ENCODE results near the gene HECA. TPM values are rescaled to one million over a fixed set of nuclear protein-coding genes. Genes with fewer than 3 reads are reported as not detected.

Gene HECA, protein sequence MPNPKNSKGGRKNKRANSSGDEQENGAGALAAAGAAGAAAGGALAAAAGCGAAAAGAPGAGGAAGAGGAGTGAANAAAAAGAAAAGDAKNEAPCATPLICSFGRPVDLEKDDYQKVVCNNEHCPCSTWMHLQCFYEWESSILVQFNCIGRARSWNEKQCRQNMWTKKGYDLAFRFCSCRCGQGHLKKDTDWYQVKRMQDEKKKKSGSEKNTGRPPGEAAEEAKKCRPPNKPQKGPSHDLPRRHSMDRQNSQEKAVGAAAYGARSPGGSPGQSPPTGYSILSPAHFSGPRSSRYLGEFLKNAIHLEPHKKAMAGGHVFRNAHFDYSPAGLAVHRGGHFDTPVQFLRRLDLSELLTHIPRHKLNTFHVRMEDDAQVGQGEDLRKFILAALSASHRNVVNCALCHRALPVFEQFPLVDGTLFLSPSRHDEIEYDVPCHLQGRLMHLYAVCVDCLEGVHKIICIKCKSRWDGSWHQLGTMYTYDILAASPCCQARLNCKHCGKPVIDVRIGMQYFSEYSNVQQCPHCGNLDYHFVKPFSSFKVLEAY
- total RNA-seq (100 to 1,000 TPM in 3 of 5 experiments, 10 to 100 TPM in 2; 54.1 to 145 (median 130) TPM), polyA plus RNA-seq (1 to 10 TPM; 5.5 to 6.3 TPM), total RNA-seq (544 reads per million, percentile 98 among the genes with 10 or more reads in this experiment)

- Mint-ChIP-seq H3K4me1 (peaks cover 51 to 77% (median 66%) of the 10 kb centered on the region in 7 donors), H3K4me3 (peak within 1 kb of the TSS; percentile 84 to 99 (median 93)), H3K36me3 (peaks cover 4 to 31% (median 24%) of the 10 kb centered on the region in 5 donors), H3K27ac (peak within 1 kb of the TSS; percentile 95 to 100 (median 99)), H3K9me3 (peaks cover 0 to 14% (median 0%) of the 10 kb centered on the region in 11 donors), H3K27me3 (peaks cover 0 to 2% (median 0%) of the 10 kb centered on the region in 5 donors)
- CTCF ChIA-PET, result interaction anchor here (0.6 to 1.9 kb wide), 4 partner anchors 10 to 249 kb away, joined by 4 to 10 read pairs (median 4); no protein-coding TSS in a partner anchor
- Histone ChIP-seq H3K27me3 (ENCODE audit: control insufficient read depth in 2 of 2, insufficient read depth in 2 of 2, low read length in 2 of 2) (no peaks in the 10 kb centered on the region), H3K4me3 (ENCODE audit: low read length) (peak within 1 kb of the TSS; percentile 93), H3K27ac (ENCODE audit: low read depth, low read length) (peak within 1 kb of the TSS; percentile 100), H3K36me3 (ENCODE audit: control insufficient read depth in 2 of 3, insufficient read depth in 3 of 3, low read length in 3 of 3) (no peaks in the 10 kb centered on the region), H3K9me3 (ENCODE audit: control insufficient read depth in 2 of 3, low read length in 3 of 3) (no peaks in the 10 kb centered on the region), H3K4me1 (ENCODE audit: control insufficient read depth in 2 of 2, insufficient read depth in 2 of 2, low read length in 2 of 2) (peaks cover 21 to 43% of the 10 kb centered on the region in 2 donors)
- DNase-seq (peak; percentile 99 to 100 (median 99)), ATAC-seq (peak; percentile 91)
- intact Hi-C loops (cut with micrococcal nuclease), result loop anchor here (1.0 to 10.0 kb wide), 6 partner anchors 107 to 1450 kb away; partner anchors contain the start of genes ABRACL (in 2 of the 2), CCDC28A (in 1 of the 2), CITED2 (in 1 of the 2) and REPS1 (in 1 of the 2)
- POLR2A ChIA-PET, result interaction anchor here (0.7 to 4.8 kb wide), 19 partner anchors 10 to 239 kb away, joined by 3 to 48 read pairs (median 6); partner anchors contain the start of genes CITED2, REPS1 and TXLNB
Observed at GRCh38 chr6:139134817-139135577, at the start of gene HECA. HECA (plus strand) TSS chr6:139135080; CDS start chr6:139135397, 317 bp downstream.

DNA sequence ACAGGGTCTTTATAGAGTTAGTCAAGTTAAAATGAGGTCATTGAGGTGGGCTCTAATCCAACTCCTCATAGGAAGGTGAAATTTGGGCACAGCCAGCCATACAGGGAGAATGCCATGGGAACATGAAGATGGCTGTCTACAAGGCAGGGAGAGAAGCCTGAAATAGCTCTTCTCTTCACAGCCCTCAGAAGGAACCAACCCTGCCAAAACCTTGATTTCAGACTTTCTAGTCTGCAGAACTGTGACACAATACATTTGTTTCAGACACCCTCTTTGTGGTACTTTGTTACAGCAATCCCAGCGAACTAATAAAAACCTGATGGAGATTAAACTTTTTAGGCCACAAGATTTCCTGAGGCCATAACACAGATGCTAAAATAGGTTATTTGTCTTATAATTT is 43.1 kb upstream of the HECA start:
- intact Hi-C loops (cut with micrococcal nuclease), result no loop called here
- DNase-seq (no peak), ATAC-seq (no peak)
- Mint-ChIP-seq H3K27me3 (peaks cover 0 to 10% (median 0%) of the 10 kb centered on the region in 5 donors), H3K4me3 (no peak overlapping the region), H3K36me3 (peaks cover 0 to 11% (median 7%) of the 10 kb centered on the region in 5 donors), H3K9me3 (peaks cover 3 to 20% (median 8%) of the 10 kb centered on the region in 11 donors), H3K27ac (no peak overlapping the region), H3K4me1 (peaks cover 0 to 18% (median 9%) of the 10 kb centered on the region in 7 donors)
- ChIA-PET POLR2A (no interaction called here), CTCF (no interaction called here)
- H3K27ac ChIP-seq (ENCODE audit: low read depth, low read length), result no peak overlapping the region
- H3K27me3 ChIP-seq (ENCODE audit: control insufficient read depth in 2 of 2, insufficient read depth in 2 of 2, low read length in 2 of 2), result no peaks in the 10 kb centered on the region
- H3K36me3 ChIP-seq (ENCODE audit: control insufficient read depth in 2 of 3, insufficient read depth in 3 of 3, low read length in 3 of 3), result no peaks in the 10 kb centered on the region
- H3K4me3 ChIP-seq (ENCODE audit: low read length), result no peak overlapping the region
- H3K9me3 ChIP-seq (ENCODE audit: control insufficient read depth in 2 of 3, low read length in 3 of 3), result no peaks in the 10 kb centered on the region
- no peaks in the 10 kb centered on the region for H3K4me1 ChIP-seq (ENCODE audit: control insufficient read depth in 2 of 2, insufficient read depth in 2 of 2, low read length in 2 of 2)

- ATAC-seq, result no peak
- H3K4me3 Mint-ChIP-seq, result no peak overlapping the region
- H3K9me3 ChIP-seq (ENCODE audit: control insufficient read depth in 2 of 3, low read length in 3 of 3), result no peaks in the 10 kb centered on the region
- peaks cover 0 to 1% (median 0%) of the 10 kb centered on the region in 11 donors for H3K9me3 Mint-ChIP-seq
- peaks cover 0 to 3% (median 0%) of the 10 kb centered on the region in 5 donors for H3K27me3 Mint-ChIP-seq
- H3K27me3 ChIP-seq (ENCODE audit: control insufficient read depth in 2 of 2, insufficient read depth in 2 of 2, low read length in 2 of 2), result no peaks in the 10 kb centered on the region
- no peak overlapping the region for H3K27ac Mint-ChIP-seq
- H3K36me3 ChIP-seq (ENCODE audit: control insufficient read depth in 2 of 3, insufficient read depth in 3 of 3, low read length in 3 of 3), result no peaks in the 10 kb centered on the region
- no peaks in the 10 kb centered on the region for H3K4me1 ChIP-seq (ENCODE audit: control insufficient read depth in 2 of 2, insufficient read depth in 2 of 2, low read length in 2 of 2)
- H3K4me3 ChIP-seq (ENCODE audit: low read length), result no peak overlapping the region
- DNase-seq, result no peak
- POLR2A ChIA-PET, result interaction anchor here (0.7 kb wide), 1 partner anchor 53 kb away, joined by 3 read pairs; no protein-coding TSS in a partner anchor
- H3K36me3 Mint-ChIP-seq, result no peaks in the 10 kb centered on the region
- CTCF ChIA-PET, result interaction anchor here (0.5 kb wide), 1 partner anchor 12 kb away, joined by 3 read pairs; no protein-coding TSS in a partner anchor
- H3K4me1 Mint-ChIP-seq, result peaks cover 0 to 17% (median 11%) of the 10 kb centered on the region in 7 donors
- intact Hi-C loops (cut with micrococcal nuclease), result loop anchor here in 1 of 2 donors (2.0 to 5.0 kb wide), 2 partner anchors 17 to 53 kb away; no protein-coding TSS in a partner anchor
- no peak overlapping the region for H3K27ac ChIP-seq (ENCODE audit: low read depth, low read length)
Observed at GRCh38 chr6:139099984-139100383, 34.9 kb upstream of the HECA start.

DNA sequence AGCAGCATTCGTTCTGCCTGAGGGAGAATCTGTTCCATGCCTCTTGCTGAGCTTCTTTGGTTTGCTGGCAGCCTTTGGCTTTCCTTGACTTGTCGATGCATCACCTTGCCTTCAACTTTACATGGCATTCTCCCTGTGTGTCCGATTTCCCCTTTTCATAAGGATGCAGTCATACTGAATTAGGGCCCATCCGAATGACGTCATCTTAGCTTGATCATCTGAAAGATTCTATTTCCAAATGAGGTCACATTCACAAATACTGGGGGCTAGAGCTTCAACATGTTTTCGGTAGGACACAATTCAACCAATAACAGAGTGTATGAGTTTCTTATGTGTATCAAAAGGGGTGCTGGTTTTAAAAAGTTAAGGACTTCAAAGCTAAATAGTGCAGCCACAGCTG is 27.8 kb upstream of the HECA start:
- ChIA-PET POLR2A (interaction anchor here (0.6 to 3.6 kb wide), 7 partner anchors 10 to 155 kb away, joined by 3 to 17 read pairs (median 5); partner anchors contain the start of gene HECA), CTCF (no interaction called here)
- H3K27ac Mint-ChIP-seq, result peak overlapping the region in 1 of 9 donors; percentile 72
- intact Hi-C loops (cut with micrococcal nuclease), result no loop called here
- no peak overlapping the region for H3K4me3 ChIP-seq (ENCODE audit: low read length)
- no peaks in the 10 kb centered on the region for H3K9me3 ChIP-seq (ENCODE audit: control insufficient read depth in 2 of 3, low read length in 3 of 3)
- DNase-seq, result no peak
- no peak overlapping the region for H3K4me3 Mint-ChIP-seq
- H3K27me3 ChIP-seq (ENCODE audit: control insufficient read depth in 2 of 2, insufficient read depth in 2 of 2, low read length in 2 of 2), result no peaks in the 10 kb centered on the region
- no peaks in the 10 kb centered on the region for H3K27me3 Mint-ChIP-seq
- H3K36me3 Mint-ChIP-seq, result no peaks in the 10 kb centered on the region
- peaks cover 10 to 63% (median 37%) of the 10 kb centered on the region in 7 donors for H3K4me1 Mint-ChIP-seq
- peaks cover 11 to 25% of the 10 kb centered on the region in 2 donors for H3K4me1 ChIP-seq (ENCODE audit: control insufficient read depth in 2 of 2, insufficient read depth in 2 of 2, low read length in 2 of 2)
- no peak for ATAC-seq
- H3K36me3 ChIP-seq (ENCODE audit: control insufficient read depth in 2 of 3, insufficient read depth in 3 of 3, low read length in 3 of 3), result no peaks in the 10 kb centered on the region
- H3K27ac ChIP-seq (ENCODE audit: low read depth, low read length), result no peak overlapping the region
- no peaks in the 10 kb centered on the region for H3K9me3 Mint-ChIP-seq

DNA sequence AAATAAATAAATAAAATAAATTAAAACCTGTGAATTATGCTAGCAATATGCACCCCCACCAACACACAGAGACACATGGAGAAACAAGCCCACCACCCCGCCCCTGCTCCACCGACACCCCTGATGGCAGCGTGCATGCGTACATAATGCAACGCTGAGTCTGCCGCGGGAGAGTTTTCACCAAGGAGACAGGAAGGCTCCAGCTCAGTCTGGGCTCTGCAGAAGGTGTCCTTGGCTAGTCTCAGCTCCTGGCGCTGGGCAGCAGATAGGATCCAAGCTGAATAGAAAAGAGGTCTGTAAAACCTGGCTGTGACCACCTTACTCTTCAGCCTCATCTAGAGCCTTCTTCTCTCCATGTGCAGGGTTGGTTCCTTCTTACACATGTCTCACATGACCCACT is 26.5 kb upstream of the HECA start:
- Mint-ChIP-seq H3K36me3 (no peaks in the 10 kb centered on the region), H3K4me1 (peaks cover 10 to 71% (median 51%) of the 10 kb centered on the region in 7 donors), H3K4me3 (no peak overlapping the region), H3K27ac (peak overlapping the region in 4 of 9 donors; percentile 30 to 94 (median 68)), H3K9me3 (peaks cover 0 to 5% (median 0%) of the 10 kb centered on the region in 11 donors), H3K27me3 (no peaks in the 10 kb centered on the region)
- intact Hi-C loops (cut with micrococcal nuclease), result no loop called here
- DNase-seq, result no peak
- Histone ChIP-seq H3K27ac (ENCODE audit: low read depth, low read length) (no peak overlapping the region), H3K9me3 (ENCODE audit: control insufficient read depth in 2 of 3, low read length in 3 of 3) (no peaks in the 10 kb centered on the region), H3K27me3 (ENCODE audit: control insufficient read depth in 2 of 2, insufficient read depth in 2 of 2, low read length in 2 of 2) (no peaks in the 10 kb centered on the region), H3K4me1 (ENCODE audit: control insufficient read depth in 2 of 2, insufficient read depth in 2 of 2, low read length in 2 of 2) (peaks cover 24 to 36% of the 10 kb centered on the region in 2 donors), H3K36me3 (ENCODE audit: control insufficient read depth in 2 of 3, insufficient read depth in 3 of 3, low read length in 3 of 3) (no peaks in the 10 kb centered on the region), H3K4me3 (ENCODE audit: low read length) (no peak overlapping the region)
- no peak for ATAC-seq
- ChIA-PET POLR2A (interaction anchor here (0.6 to 3.6 kb wide), 4 partner anchors 9 to 296 kb away, joined by 3 to 17 read pairs (median 6); no protein-coding TSS in a partner anchor), CTCF (interaction anchor here (1.4 kb wide), 1 partner anchor 9 kb away, joined by 3 read pairs; no protein-coding TSS in a partner anchor)

All from naive thymus-derived CD4-positive, alpha-beta T cell (primary cell).